ENCODE data around the gene OXGR1.

- TF ChIP-seq HDAC6 (IDR thresholded peaks at IDR 0.05; ENCODE audit: low read depth, low read length) (no peak), BACH1 (IDR thresholded peaks at IDR 0.05; ENCODE audit: low read length) (no peak), RAD21 (IDR thresholded peaks at IDR 0.05 in 1 of 2, conservative IDR thresholded peaks at IDR 0.05 in 1 of 2; ENCODE audit: low read depth in 2 of 2, low read length in 2 of 2) (no peak)
- TF ChIP-seq, protein P1, sequence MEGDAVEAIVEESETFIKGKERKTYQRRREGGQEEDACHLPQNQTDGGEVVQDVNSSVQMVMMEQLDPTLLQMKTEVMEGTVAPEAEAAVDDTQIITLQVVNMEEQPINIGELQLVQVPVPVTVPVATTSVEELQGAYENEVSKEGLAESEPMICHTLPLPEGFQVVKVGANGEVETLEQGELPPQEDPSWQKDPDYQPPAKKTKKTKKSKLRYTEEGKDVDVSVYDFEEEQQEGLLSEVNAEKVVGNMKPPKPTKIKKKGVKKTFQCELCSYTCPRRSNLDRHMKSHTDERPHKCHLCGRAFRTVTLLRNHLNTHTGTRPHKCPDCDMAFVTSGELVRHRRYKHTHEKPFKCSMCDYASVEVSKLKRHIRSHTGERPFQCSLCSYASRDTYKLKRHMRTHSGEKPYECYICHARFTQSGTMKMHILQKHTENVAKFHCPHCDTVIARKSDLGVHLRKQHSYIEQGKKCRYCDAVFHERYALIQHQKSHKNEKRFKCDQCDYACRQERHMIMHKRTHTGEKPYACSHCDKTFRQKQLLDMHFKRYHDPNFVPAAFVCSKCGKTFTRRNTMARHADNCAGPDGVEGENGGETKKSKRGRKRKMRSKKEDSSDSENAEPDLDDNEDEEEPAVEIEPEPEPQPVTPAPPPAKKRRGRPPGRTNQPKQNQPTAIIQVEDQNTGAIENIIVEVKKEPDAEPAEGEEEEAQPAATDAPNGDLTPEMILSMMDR (IDR thresholded peaks at IDR 0.05; ENCODE audit: control extremely low read depth in 1 of 3, insufficient read depth in 1 of 3, low read depth in 1 of 3, low read length in 3 of 3): no peak
Measured at GRCh38 chr13:97004096-97004876, 10.0 kb upstream of the OXGR1 start.
